Neural cell (in vitro differentiated cells): ENCODE data around the gene LYZL6. TPM values are rescaled to one million over a fixed set of nuclear protein-coding genes. Genes with fewer than 3 reads are reported as not detected.
"Not testable (repeated sequence)": the region's sequence is repeated elsewhere in the genome, so short reads cannot be mapped to it uniquely, and the experiment has no call there.

Source experiments
- H2AFZ ChIP-seq: fragments of 200-600, 300-800 bp; sonication (generic), shearing (Covaris generic); 2 replicates; pipeline ENCODE4 v1.6.0; 2014; ENCODE audit warnings: low read depth, mild to moderate bottlenecking, antibody characterized with exemption, low read length, moderate library complexity
- H3F3A ChIP-seq: fragments of 200-600 bp; shearing (Covaris generic); 2 replicates; pipeline ENCODE4 v1.6.1; 2016; ENCODE audit warnings: mild to moderate bottlenecking, moderate library complexity, mixed read lengths, antibody characterized with exemption, low read length; ENCODE audit not compliant: insufficient read depth, poor library complexity, severe bottlenecking
- H3K27ac ChIP-seq: fragments of 200-600, 300-800 bp; sonication (generic), shearing (Covaris generic); 2 replicates; pipeline ENCODE4 v1.5.1; 2014; ENCODE audit warnings: mild to moderate bottlenecking, low read length, moderate library complexity
- H3K27me3 ChIP-seq: fragments of 300-800, 200-600 bp; sonication (generic), shearing (Covaris generic); 2 replicates; pipeline ENCODE4 v1.6.0; 2014; ENCODE audit warnings: mild to moderate bottlenecking, low read depth, low read length, moderate library complexity; ENCODE audit not compliant: insufficient read depth
- H3K36me3 ChIP-seq: fragments of 300-800, 200-600 bp; sonication (generic), shearing (Covaris generic); 2 replicates; pipeline ENCODE4 v1.5.1; 2014; ENCODE audit warnings: mild to moderate bottlenecking, antibody characterized with exemption, low read length, moderate library complexity; ENCODE audit not compliant: insufficient read depth
- H3K4me2 ChIP-seq: fragments of 300-800, 200-600 bp; sonication (generic), shearing (Covaris generic); 2 replicates; pipeline ENCODE4 v1.6.0; 2014; ENCODE audit warnings: mild to moderate bottlenecking, low read length
- H3K4me3 ChIP-seq: fragments of 300-800, 200-600 bp; sonication (generic), shearing (Covaris generic); 2 replicates; pipeline ENCODE4 v1.5.1; 2014; ENCODE audit warnings: mild to moderate bottlenecking, low read length, moderate library complexity
- H3K79me2 ChIP-seq: fragments of 200-600 bp; shearing (Covaris generic); replicated peaks from 2 replicates; pipeline ENCODE4 v1.6.0; 2014; ENCODE audit warnings: mild to moderate bottlenecking, low read length, moderate library complexity; ENCODE audit not compliant: insufficient read depth
- H3K9ac ChIP-seq: fragments of 300-800, 200-600 bp; sonication (generic), shearing (Covaris generic); 2 replicates; pipeline ENCODE4 v1.6.1; 2016; ENCODE audit warnings: mild to moderate bottlenecking, low read length, mixed read lengths
- H3K9me2 ChIP-seq: fragments of 200-600 bp; shearing (Covaris generic); 2 replicates; pipeline ENCODE4 v1.6.1; 2016; ENCODE audit warnings: mild to moderate bottlenecking, low read length, mixed read lengths; ENCODE audit not compliant: insufficient read depth
- H3K9me3 ChIP-seq: fragments of 200-600, 300-800 bp; sonication (generic), shearing (Covaris generic); 2 replicates; pipeline ENCODE4 v1.6.1; 2016; ENCODE audit warnings: mild to moderate bottlenecking, mixed run types, low read length, moderate library complexity, mixed read lengths
- H4K20me1 ChIP-seq: fragments of 200-600 bp; shearing (Covaris generic); 2 replicates; pipeline ENCODE4 v1.6.1; 2016; ENCODE audit warnings: mild to moderate bottlenecking, mixed run types; ENCODE audit not compliant: insufficient read depth
- EP300 ChIP-seq: fragments of 450-650 bp; conservative IDR thresholded peaks from 2 replicates; pipeline ENCODE4 v1.6.1; 2014; ENCODE audit warnings: antibody characterized with exemption, mild to moderate bottlenecking, moderate library complexity; ENCODE audit not compliant: poor library complexity, severe bottlenecking
- EZH2 ChIP-seq: fragments of 200-600, 300-800 bp; shearing (Covaris generic), sonication (generic); IDR thresholded peaks from 2 replicates; pipeline ENCODE4 v1.6.1; 2014; ENCODE audit warnings: antibody characterized with exemption, low read length, borderline replicate concordance, mild to moderate bottlenecking; ENCODE audit not compliant: insufficient read depth, poor library complexity, severe bottlenecking
- MXI1 ChIP-seq: fragments of 450-650 bp; conservative IDR thresholded peaks from 2 replicates; pipeline ENCODE4 v1.6.1; 2014; ENCODE audit warnings: antibody characterized with exemption, mild to moderate bottlenecking; ENCODE audit not compliant: poor library complexity, severe bottlenecking
- POLR2AphosphoS5 ChIP-seq: IDR thresholded peaks from 2 replicates; pipeline ENCODE4 v1.6.1; 2012
- RAD21 ChIP-seq: fragments of 450-650 bp; conservative IDR thresholded peaks from 2 replicates; pipeline ENCODE4 v1.6.1; 2014; ENCODE audit warnings: antibody characterized with exemption, mild to moderate bottlenecking, moderate library complexity
- SMC3 ChIP-seq: fragments of 450-650 bp; conservative IDR thresholded peaks from 2 replicates; pipeline ENCODE4 v1.6.1; 2014; ENCODE audit warnings: antibody characterized with exemption, mild to moderate bottlenecking, moderate library complexity; ENCODE audit not compliant: poor library complexity
- TAF1 ChIP-seq: IDR thresholded peaks from 2 replicates; pipeline ENCODE4 v1.6.1; 2012; ENCODE audit warnings: low read depth
- polyA plus RNA-seq: library from polyadenylated mRNA; depleted of rRNA; stranded (reverse); fragments of >200 nt; gene quantifications from 2 replicates; pipeline ENCODE4 v1.2.3, GENCODE V29; 2014
- TF ChIP-seq, protein P1 (sequence below): fragments of 450-650 bp; IDR thresholded peaks from 2 replicates; pipeline ENCODE4 v1.5.1; 2014; ENCODE audit warnings: antibody characterized with exemption, mild to moderate bottlenecking, moderate library complexity; ENCODE audit not compliant: poor library complexity, severe bottlenecking
- TF ChIP-seq, protein P2 (sequence below): IDR thresholded peaks from 2 replicates; pipeline ENCODE4 v1.6.1; 2012; ENCODE audit warnings: borderline replicate concordance

LYZL6 gene
- polyA plus RNA-seq, 1 donor from 2014 or later = not detected

GRCh38 chr17:35942588-35943186 lies 826 bp downstream of the LYZL6 start:
- Histone ChIP-seq H3K27me3 (no peaks in the 10 kb centered on the region), H3F3A (no peaks in the 10 kb centered on the region), H3K4me2 (no peak overlapping the region), H3K9me2 (no peaks in the 10 kb centered on the region), H3K9ac (no peak overlapping the region), H3K79me2 (no peaks in the 10 kb centered on the region), H3K4me3 (no peak overlapping the region), H2AFZ (no peak overlapping the region), H3K9me3 (no peaks in the 10 kb centered on the region), H3K27ac (no peak overlapping the region), H4K20me1 (no peaks in the 10 kb centered on the region), H3K36me3 (no peaks in the 10 kb centered on the region)
- TF ChIP-seq SMC3 (no peak), EP300 (no peak), POLR2AphosphoS5 (no peak), TAF1 (no peak), EZH2 (no peak), RAD21 (no peak), MXI1 (no peak)
- TF ChIP-seq, protein P1, sequence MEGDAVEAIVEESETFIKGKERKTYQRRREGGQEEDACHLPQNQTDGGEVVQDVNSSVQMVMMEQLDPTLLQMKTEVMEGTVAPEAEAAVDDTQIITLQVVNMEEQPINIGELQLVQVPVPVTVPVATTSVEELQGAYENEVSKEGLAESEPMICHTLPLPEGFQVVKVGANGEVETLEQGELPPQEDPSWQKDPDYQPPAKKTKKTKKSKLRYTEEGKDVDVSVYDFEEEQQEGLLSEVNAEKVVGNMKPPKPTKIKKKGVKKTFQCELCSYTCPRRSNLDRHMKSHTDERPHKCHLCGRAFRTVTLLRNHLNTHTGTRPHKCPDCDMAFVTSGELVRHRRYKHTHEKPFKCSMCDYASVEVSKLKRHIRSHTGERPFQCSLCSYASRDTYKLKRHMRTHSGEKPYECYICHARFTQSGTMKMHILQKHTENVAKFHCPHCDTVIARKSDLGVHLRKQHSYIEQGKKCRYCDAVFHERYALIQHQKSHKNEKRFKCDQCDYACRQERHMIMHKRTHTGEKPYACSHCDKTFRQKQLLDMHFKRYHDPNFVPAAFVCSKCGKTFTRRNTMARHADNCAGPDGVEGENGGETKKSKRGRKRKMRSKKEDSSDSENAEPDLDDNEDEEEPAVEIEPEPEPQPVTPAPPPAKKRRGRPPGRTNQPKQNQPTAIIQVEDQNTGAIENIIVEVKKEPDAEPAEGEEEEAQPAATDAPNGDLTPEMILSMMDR = no peak
- TF ChIP-seq, protein P2, sequence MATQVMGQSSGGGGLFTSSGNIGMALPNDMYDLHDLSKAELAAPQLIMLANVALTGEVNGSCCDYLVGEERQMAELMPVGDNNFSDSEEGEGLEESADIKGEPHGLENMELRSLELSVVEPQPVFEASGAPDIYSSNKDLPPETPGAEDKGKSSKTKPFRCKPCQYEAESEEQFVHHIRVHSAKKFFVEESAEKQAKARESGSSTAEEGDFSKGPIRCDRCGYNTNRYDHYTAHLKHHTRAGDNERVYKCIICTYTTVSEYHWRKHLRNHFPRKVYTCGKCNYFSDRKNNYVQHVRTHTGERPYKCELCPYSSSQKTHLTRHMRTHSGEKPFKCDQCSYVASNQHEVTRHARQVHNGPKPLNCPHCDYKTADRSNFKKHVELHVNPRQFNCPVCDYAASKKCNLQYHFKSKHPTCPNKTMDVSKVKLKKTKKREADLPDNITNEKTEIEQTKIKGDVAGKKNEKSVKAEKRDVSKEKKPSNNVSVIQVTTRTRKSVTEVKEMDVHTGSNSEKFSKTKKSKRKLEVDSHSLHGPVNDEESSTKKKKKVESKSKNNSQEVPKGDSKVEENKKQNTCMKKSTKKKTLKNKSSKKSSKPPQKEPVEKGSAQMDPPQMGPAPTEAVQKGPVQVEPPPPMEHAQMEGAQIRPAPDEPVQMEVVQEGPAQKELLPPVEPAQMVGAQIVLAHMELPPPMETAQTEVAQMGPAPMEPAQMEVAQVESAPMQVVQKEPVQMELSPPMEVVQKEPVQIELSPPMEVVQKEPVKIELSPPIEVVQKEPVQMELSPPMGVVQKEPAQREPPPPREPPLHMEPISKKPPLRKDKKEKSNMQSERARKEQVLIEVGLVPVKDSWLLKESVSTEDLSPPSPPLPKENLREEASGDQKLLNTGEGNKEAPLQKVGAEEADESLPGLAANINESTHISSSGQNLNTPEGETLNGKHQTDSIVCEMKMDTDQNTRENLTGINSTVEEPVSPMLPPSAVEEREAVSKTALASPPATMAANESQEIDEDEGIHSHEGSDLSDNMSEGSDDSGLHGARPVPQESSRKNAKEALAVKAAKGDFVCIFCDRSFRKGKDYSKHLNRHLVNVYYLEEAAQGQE = no peak

- H3K27me3 ChIP-seq, H4K20me1 ChIP-seq, H3K4me3 ChIP-seq, H3F3A ChIP-seq, H3K9ac ChIP-seq, H3K27ac ChIP-seq, H3K9me3 ChIP-seq, H3K36me3 ChIP-seq, H3K79me2 ChIP-seq, H3K4me2 ChIP-seq, H2AFZ ChIP-seq, H3K9me2 ChIP-seq: not testable (repeated sequence)
These were observed 5.0 kb downstream of the LYZL6 start for GRCh38 chr17:35938492-35938891.

DNA sequence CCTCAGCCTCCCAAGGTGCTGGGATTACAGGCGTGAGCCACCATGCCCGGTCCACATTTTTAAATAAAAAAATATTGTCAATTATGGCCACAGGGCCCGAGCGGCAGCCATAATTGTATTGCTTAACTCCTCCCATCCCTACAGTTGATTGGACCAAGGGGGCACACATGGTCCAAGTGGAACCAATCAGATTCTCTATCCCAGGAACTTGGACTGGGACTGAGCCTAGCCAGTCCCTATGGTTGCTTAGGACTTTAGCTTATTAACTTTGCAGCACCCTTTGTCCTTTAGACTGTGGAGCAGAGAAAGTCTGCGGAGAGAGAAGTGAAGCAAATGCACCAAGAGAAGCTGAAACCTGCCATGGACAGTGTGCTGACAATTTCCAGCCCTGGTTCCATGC lies 7.5 kb downstream of the LYZL6 start:
- Histone ChIP-seq H3K9me3 (no peaks in the 10 kb centered on the region), H2AFZ (no peak overlapping the region), H3K4me2 (no peak overlapping the region), H3K36me3 (no peaks in the 10 kb centered on the region), H3F3A (no peaks in the 10 kb centered on the region), H3K9me2 (no peaks in the 10 kb centered on the region), H4K20me1 (no peaks in the 10 kb centered on the region), H3K79me2 (no peaks in the 10 kb centered on the region), H3K9ac (no peak overlapping the region), H3K27ac (no peak overlapping the region), H3K27me3 (no peaks in the 10 kb centered on the region), H3K4me3 (no peak overlapping the region)
- no peak for TF ChIP-seq TAF1
- TF ChIP-seq RAD21 = no peak
- no peak for TF ChIP-seq POLR2AphosphoS5
- TF ChIP-seq SMC3 = no peak
- TF ChIP-seq, protein P1 = no peak
- TF ChIP-seq EZH2 = no peak
- no peak for TF ChIP-seq MXI1
- no peak for TF ChIP-seq EP300
- TF ChIP-seq, protein P2 = no peak
